Amygdala (tissue), 56 donors: ENCODE results near the gene PDZRN3.
A peak's percentile ranks its signal among the peaks of the same experiment; 100 is the strongest.

Experiments used
- DNase-seq, 56 donors: peaks; one replicate each; lab custom pipeline; 2025; lab: John Stamatoyannopoulos, UW

PDZRN3 gene

DNA sequence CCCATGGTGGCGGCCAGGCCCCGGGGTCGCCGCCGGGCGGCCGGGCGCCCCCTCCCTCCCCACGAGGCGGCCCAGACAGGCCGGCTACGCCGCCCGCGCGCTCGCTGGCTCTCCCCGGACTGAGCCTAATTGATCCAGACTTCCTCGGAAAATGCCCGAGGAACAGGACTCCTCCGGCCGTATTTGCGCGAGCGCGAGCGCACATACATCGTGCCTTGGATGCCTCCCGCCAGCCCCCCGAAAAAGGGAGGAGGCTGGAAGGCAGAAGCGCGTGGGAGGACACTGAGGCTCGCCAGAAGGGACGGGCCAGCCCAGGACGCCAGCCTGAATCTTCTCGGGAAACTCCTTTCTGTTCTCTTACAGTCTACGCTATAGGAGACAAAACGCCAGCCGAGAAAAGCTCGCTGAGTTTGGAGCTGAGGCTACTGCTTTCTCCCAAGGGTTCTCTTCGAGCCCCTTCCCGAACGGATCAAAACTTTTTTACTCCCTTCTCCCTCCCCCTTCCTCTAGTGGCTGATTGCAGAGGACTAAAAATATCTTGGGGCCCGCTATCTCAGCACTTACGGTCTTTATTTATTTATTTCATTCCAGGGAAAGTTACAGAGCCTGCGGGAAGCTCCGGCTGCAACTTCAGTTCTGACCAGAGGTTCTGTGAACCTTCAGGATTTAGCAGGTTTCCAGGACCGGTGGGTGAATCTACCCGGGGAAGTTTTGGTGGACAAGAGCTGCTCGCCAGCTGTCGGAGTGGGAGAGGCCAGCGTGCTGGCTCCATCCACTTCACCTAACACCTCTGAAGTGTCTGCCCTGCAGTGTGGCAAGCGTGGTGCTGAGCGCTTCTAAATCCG lies at the start of gene PDZRN3:
TSS of gene PDZRN3 (minus strand) at position 121 of the 845 bp plus-strand sequence.
- DNase-seq = peak in 31 of 56 donors; percentile 3 to 63 (median 36)

GRCh38 chr3:73674280-73674679 lies 49.5 kb upstream of the PDZRN3 start:
- no peak for DNase-seq

GRCh38 chr3:73669260-73669659 lies 44.5 kb upstream of the PDZRN3 start:
- no peak for DNase-seq

- no peak for DNase-seq
These were observed 43.6 kb upstream of the PDZRN3 start for GRCh38 chr3:73668391-73668790.

GRCh38 chr3:73667889-73668288 lies 43.1 kb upstream of the PDZRN3 start:
- DNase-seq = no peak

DNA sequence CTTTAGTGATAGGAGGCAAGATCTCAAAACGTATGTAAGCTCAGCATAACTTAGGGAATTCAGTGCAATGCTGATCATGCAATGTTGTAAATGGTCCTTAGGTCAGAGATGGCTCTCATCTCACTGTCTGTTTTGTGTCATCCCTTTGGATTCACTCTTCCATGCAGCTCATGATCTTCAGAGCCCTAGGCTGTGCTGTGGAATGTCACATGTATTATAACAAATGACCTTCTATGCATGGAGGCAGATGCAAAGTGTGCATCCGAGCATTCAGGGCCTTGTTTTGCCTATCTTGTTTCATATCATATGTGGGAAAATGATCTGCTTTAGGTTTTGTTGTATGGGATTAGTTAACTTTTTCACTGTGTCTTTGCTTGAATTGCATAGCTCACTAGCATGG lies 40.5 kb upstream of the PDZRN3 start:
- DNase-seq = no peak

DNA sequence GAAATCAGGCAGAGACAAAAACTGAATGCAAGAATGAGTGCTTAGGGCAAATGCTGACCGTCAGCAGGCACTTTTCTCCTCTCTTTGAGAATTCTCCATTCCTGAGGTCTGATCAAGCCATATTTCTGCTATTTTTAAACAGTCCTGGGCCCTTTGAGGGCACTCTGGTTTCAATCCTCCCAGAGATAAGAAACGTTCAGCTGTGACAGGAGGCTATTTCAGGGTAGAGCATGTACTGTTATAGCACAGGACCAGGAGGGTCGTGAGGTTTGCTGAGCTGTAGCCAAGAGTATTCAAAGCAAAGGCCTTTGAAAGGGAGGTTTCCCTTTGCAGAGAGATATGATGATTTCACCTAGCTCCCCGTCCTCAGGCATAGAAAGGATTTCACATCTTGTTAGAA lies 39.6 kb upstream of the PDZRN3 start:
- DNase-seq = no peak

DNA sequence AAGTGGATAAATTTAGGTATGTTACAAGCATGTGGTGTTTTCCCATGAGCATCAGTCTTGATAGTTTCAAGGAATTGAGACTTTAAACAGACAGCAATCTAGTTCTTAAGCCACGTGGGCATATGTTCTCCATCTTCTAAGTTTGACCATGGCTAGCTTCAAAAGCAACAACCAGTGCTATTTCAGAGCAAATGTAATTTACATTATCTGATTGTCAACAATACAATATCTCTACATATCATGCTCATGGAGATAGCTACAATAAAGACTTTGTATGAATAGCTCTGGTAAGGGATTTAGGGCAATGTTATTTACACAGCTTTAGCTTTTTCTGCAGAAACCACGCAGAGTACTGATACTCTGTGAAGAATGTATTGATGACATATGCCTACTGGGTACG lies 38.8 kb upstream of the PDZRN3 start:
- no peak for DNase-seq

DNA sequence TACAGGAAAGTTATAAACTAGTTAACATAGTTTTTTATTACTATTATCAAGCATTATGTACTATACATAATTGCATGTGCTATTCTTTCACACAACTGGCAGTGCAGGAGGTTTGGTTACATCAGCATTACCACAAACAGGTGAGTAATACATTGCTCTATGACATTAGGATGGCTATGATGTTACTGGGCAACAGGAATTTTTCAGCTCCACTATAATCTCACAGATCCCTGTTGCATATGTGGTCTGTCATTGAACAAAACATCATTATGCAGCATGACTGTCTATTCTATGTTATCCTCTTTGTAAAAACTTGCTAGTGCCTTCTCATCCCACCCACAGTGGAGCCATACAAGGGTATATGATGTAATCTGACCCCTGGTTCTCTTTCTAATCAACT lies 36.5 kb upstream of the PDZRN3 start:
- DNase-seq = no peak

DNA sequence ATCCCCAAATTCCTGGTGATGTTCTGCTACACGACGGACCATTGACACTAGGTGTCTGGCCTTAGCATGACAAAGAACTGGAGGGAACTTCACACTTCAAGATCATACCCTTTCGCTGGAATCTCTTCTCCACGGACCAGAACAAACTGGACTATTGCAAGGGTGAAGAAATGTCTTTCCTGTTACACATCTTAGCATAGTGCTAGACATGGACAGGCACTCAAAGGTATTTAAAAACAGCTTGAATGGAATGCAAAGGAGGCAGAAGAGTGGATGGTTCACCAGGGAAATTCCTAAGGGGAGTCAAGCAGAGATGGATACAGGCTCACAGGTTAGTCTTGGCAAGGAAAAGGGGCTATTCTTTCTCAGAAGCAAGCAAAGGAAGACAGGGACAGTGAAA lies 33.5 kb upstream of the PDZRN3 start:
- DNase-seq = no peak

- DNase-seq = no peak
These were observed 32.4 kb upstream of the PDZRN3 start for GRCh38 chr3:73657186-73657585.

DNA sequence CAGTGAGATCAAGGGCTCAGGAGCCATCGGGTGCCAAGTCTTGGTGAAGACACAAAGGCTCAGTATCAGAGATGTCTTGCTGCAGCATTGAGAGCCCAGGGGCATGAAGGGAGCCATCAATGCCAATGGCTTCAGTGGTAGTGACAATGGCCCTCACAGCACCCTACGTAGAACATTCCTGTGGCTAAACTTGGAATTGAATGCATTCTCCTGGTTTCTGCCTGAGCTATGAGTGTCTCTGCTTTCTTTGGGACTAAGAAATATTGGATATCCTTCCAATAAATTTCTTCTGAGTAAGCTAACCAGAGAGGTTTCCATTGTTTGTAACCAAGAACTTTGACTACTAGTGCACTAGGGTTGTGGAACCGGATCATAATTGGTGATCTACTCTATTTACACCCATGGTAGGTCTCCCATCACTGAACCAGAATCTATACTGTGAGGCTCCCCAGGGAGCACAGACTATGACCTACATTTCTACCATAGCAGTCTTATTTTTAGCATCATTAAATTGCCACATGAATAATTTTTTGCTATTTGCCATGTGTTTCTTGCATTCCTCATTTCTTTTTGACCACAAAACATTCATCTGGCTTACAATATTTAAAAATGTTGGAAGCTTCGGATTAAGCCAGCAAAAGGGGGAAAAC lies 31.6 kb upstream of the PDZRN3 start:
- no peak for DNase-seq

- DNase-seq = no peak
These were observed 30.5 kb upstream of the PDZRN3 start for GRCh38 chr3:73655197-73655596.

DNA sequence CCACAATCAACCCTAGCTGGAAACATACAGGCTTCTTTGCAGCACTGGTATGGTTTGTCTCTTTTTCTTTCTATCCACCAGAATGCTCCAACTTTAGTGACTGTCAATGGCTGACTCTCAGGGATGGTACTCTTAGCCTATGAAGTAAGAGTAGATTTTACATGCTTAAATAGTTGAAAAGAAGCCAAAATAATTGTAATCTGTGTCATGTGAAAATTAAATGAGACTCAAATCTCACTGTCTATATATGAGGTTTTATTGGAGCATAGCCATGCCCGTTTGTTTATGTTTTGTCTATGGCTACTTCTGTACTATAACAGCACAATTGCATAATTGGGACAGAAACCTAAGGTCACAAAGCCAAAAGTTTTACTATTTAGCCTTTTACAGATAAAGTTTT lies 29.1 kb upstream of the PDZRN3 start:
- DNase-seq = no peak

DNA sequence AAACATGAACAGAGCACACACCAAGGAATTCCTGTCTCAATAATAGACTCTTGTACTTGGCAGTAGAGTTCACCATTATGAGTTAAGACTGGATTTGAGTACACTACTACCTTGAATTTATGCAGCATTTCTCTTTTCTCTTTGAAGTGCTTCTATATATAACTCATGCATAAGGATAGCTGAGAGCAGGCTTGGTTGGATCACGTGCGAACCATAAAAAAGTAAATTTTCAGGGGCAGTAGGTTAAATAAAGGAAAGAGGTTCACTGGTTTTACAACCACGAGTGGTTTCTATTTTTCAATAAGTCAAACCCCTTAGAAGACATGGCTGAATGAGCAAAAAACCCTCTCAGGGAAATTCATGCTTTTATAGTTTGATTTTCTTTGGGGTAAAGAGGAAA lies 28.6 kb upstream of the PDZRN3 start:
- DNase-seq = no peak

DNA sequence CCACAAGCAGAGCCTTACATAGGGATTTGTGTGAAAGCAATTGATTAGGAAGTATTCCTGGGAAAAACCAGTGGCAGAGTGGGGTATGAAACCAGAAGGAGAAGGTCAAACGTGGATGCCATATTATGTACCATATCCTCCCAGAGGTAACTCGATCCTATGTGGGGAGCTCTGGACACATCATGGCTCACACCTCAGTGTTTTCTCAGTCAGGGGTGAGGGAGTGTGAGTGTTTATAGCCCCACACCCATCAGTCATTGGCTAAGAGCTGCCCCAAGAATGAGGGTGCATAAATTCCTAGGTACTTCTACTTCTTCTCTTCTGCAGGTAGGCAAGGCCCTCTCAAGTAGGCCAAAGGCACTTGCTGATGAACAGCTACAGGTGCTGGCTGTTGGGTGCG lies 28.2 kb upstream of the PDZRN3 start:
- DNase-seq = no peak

DNA sequence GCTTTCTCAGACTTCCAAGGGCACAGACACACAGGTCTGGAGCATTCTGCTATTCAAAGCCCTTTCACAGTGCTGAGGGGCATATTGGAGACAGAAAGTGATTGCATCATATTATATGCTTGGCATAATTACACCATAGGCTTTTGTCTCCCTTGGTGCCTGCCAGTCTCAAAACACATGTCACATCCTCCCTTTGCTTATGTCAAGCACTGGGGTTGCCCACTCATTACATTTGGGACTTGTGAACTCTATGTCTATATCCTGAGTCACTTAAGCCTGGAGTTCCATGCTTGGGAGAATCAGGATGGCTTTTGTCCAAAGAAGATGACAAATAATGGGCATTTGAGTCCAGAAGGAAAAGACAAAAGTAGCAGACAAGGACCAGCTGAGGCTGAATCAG lies 12.3 kb upstream of the PDZRN3 start:
- no peak for DNase-seq

DNA sequence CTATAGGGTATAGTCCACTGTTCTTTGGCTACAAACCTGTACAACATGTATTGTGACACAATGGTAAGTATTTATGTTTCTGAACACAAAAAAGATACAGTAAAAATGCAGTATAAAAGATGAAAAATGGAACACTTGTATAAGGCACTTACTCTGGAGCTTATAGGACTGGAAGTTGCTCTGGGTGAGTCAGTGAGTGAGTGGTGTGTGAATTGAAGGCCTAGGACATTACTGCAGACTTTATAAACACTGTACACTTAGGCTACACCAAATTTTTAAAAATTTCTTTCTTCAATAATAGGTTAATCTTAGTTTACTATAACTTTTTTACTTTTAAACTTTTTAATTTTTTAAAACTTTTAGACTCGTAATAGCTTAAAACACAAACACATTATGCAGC lies 10.5 kb upstream of the PDZRN3 start:
- no peak for DNase-seq

GRCh38 chr3:73633916-73634344 lies 9.2 kb upstream of the PDZRN3 start:
- no peak for DNase-seq

DNA sequence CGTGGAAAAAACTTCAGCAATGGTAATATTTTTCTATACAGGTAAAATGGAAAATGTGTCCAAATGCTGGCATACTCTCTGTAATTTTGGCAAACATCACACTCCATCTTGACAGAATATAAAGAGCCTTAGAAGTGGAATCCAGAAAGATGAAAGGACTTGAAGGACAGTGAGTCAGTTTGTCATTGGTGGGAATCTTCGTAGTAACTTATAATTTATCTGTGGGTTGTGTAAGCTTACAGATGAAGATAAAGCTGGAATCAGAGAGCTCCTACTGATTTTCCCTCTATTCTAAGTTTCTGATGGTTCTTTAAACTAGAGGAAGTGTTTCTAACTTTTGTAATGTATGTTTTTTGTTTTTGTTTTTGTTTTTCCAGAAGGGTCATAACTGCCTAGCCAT lies 8.7 kb upstream of the PDZRN3 start:
- DNase-seq = no peak

DNA sequence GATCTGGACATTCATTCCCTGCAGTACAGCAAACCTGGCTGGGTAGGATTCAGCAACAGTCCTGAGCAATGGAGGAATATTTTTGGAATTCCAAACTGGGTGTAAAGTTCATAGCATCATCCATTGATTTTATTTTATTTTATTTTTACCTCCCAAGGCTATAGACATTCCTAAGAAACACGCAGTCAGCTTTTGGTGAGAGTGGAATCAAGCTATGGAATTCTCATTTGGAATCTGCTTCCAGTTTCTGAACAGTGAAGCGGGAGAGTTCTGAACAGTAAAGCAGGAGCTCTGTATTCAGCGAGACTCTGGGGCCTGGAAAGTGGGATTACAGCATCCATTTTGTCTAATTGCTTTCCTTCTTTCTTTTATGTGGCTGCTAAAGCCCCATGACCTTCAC lies 1.4 kb upstream of the PDZRN3 start:
- DNase-seq = no peak
